ENCODE results near the gene GPS2.

The GPS2 gene

DNA sequence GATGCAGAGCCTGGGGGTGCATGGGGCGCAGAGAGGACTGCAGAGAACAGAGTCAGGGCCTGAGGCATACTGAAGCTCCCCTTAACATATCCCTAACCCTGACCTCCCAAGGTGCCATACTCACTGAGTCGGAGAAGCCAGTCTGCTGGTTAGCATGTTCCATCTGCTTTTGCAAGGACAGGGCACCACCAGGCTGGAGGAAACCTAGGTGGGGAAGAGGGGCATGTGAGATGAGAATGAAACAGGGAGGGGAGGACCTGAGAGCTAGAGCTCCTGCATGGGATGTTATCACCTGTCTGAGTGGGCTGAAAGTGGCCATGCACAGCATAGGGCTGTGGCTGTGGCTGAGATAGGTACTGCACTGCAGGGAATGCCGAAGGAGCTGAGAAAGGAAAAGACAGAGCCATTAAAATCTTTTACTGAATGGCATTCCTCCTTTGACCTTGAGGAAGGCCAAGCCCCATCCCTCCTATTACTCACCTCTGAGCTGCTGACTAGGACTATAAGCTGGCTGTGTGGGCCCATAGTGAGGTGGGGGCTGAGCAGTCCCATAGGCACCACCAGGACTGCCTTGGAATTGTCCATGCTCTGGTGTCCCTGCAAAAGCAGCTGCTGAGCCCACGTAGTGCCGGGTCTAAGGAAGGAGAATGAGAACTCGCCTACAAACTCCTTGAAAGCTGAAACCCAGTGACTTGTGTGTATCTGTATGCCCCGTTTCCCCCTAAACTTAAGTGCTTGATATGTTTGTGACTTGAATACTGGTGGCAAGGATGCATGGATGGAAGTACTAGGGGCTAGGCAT, 1.9 kb downstream of the GPS2 start:
- Histone ChIP-seq H2AFZ (ENCODE audit: low read length) (no peak overlapping the region), H3K79me2 (ENCODE audit: insufficient read depth, low read length) (peaks cover 63% of the 10 kb centered on the region), H3K9me2 (replicated peaks; ENCODE audit: low read depth, low read length) (no peaks in the 10 kb centered on the region), H3K9ac (ENCODE audit: low read depth, low read length, poor library complexity, severe bottlenecking) (no peak overlapping the region), H3F3A (ENCODE audit: low read depth) (peaks cover 12% of the 10 kb centered on the region), H3K36me3 (ENCODE audit: insufficient read depth, low read length) (peaks cover 54% of the 10 kb centered on the region), H4K20me1 (ENCODE audit: insufficient read depth, low read length, poor library complexity, severe bottlenecking) (peaks cover 62% of the 10 kb centered on the region), H3K4me1 (ENCODE audit: insufficient read depth, low read length, poor library complexity, severe bottlenecking) (peaks cover 42% of the 10 kb centered on the region), H3K4me2 (ENCODE audit: low read depth, low read length, poor library complexity, severe bottlenecking) (peak overlapping the region; percentile 82), H3K4me3 (ENCODE audit: low read length, poor library complexity, severe bottlenecking) (peak overlapping the region; percentile 77), H3K27me3 (ENCODE audit: insufficient read depth, low read length, poor library complexity, severe bottlenecking) (peaks cover 4% of the 10 kb centered on the region), H3K9me3 (ENCODE audit: insufficient read depth, low read depth, low read length) (no peaks in the 10 kb centered on the region)
- TF ChIP-seq EZH2phosphoT487 (IDR thresholded peaks at IDR 0.05; ENCODE audit: borderline replicate concordance) (no peak), CTCF (conservative IDR thresholded peaks at IDR 0.05; ENCODE audit: low read length) (no peak; the same call in 1 of the 2 replicates)

- Histone ChIP-seq H3K27me3 (ENCODE audit: insufficient read depth, low read length, poor library complexity, severe bottlenecking) (peaks cover 11% of the 10 kb centered on the region), H3K36me3 (ENCODE audit: insufficient read depth, low read length) (peaks cover 47% of the 10 kb centered on the region), H4K20me1 (ENCODE audit: insufficient read depth, low read length, poor library complexity, severe bottlenecking) (peaks cover 65% of the 10 kb centered on the region), H3F3A (ENCODE audit: low read depth) (peaks cover 14% of the 10 kb centered on the region), H3K4me2 (ENCODE audit: low read depth, low read length, poor library complexity, severe bottlenecking) (peak overlapping the region; percentile 82), H3K9ac (ENCODE audit: low read depth, low read length, poor library complexity, severe bottlenecking) (no peak overlapping the region), H3K4me1 (ENCODE audit: insufficient read depth, low read length, poor library complexity, severe bottlenecking) (peaks cover 42% of the 10 kb centered on the region), H3K4me3 (ENCODE audit: low read length, poor library complexity, severe bottlenecking) (no peak overlapping the region), H3K9me2 (replicated peaks; ENCODE audit: low read depth, low read length) (no peaks in the 10 kb centered on the region), H2AFZ (ENCODE audit: low read length) (no peak overlapping the region), H3K79me2 (ENCODE audit: insufficient read depth, low read length) (peaks cover 70% of the 10 kb centered on the region), H3K9me3 (ENCODE audit: insufficient read depth, low read depth, low read length) (no peaks in the 10 kb centered on the region)
- TF ChIP-seq CTCF (conservative IDR thresholded peaks at IDR 0.05; ENCODE audit: low read length) (no peak), EZH2phosphoT487 (IDR thresholded peaks at IDR 0.05; ENCODE audit: borderline replicate concordance) (no peak)
Observed at GRCh38 chr17:7312432-7313087, 2.6 kb downstream of the GPS2 start.

DNA sequence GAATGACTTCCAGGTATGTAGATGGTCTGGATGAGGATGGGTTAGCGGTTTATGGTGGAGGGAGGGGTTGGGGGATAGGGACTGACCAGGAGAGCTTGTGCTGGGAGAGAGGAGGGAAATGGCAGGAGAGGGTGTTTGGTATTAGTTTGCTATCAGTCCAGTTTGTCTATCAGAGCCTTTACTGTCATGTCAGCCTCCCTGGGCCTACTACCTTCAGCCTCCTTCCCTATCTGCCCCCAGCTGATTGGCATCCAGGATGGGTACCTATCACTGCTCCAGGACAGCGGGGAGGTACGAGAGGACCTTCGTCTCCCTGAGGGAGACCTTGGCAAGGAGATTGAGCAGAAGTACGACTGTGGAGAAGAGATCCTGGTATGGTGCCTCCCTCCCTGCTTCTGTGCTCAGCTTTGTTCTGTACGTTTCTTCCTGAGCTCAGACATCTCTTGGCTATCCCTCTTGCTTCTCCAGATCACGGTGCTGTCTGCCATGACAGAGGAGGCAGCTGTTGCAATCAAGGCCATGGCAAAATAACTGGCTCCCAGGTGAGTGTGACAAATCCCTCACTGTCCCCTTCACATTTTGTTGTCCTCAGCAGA, 4.0 kb downstream of the GPS2 start:
- H3K9me2 ChIP-seq (replicated peaks; ENCODE audit: low read depth, low read length): no peaks in the 10 kb centered on the region
- H3K79me2 ChIP-seq (ENCODE audit: insufficient read depth, low read length): peaks cover 72% of the 10 kb centered on the region
- H3K27me3 ChIP-seq (ENCODE audit: insufficient read depth, low read length, poor library complexity, severe bottlenecking): peaks cover 12% of the 10 kb centered on the region
- no peak overlapping the region for H2AFZ ChIP-seq (ENCODE audit: low read length)
- peak overlapping the region; percentile 99 for H3K4me2 ChIP-seq (ENCODE audit: low read depth, low read length, poor library complexity, severe bottlenecking)
- no peak for TF ChIP-seq EZH2phosphoT487 (IDR thresholded peaks at IDR 0.05; ENCODE audit: borderline replicate concordance)
- TF ChIP-seq CTCF (conservative IDR thresholded peaks at IDR 0.05; ENCODE audit: low read length): no peak
- H3K4me3 ChIP-seq (ENCODE audit: low read length, poor library complexity, severe bottlenecking): peak overlapping the region; percentile 93
- peaks cover 42% of the 10 kb centered on the region for H3K4me1 ChIP-seq (ENCODE audit: insufficient read depth, low read length, poor library complexity, severe bottlenecking)
- H4K20me1 ChIP-seq (ENCODE audit: insufficient read depth, low read length, poor library complexity, severe bottlenecking): peaks cover 65% of the 10 kb centered on the region
- peaks cover 17% of the 10 kb centered on the region for H3F3A ChIP-seq (ENCODE audit: low read depth)
- H3K9me3 ChIP-seq (ENCODE audit: insufficient read depth, low read depth, low read length): no peaks in the 10 kb centered on the region
- peaks cover 43% of the 10 kb centered on the region for H3K36me3 ChIP-seq (ENCODE audit: insufficient read depth, low read length)
- H3K9ac ChIP-seq (ENCODE audit: low read depth, low read length, poor library complexity, severe bottlenecking): no peak overlapping the region

Measured in Loucy (cell line).